Testis (tissue), 2 donors: ENCODE measurements around the gene PLSCR1.

Experiments used
- POLR2A ChIP-seq: fragments of 450-650 bp; IDR thresholded peaks from one replicate; pipeline ENCODE4 v1.6.1; 2017; ENCODE audit warnings: antibody characterized with exemption, mild to moderate bottlenecking, moderate library complexity
- TF ChIP-seq, protein P1 (sequence below), 3 experiments: fragments of 450-650 bp in 2 of 3; fragments of 200-600 bp in 1 of 3; sonication (generic) in 1 of 3; IDR thresholded peaks; one replicate each; pipeline ENCODE4 v1.5.1; 2016 to 2019; ENCODE audit warnings: antibody characterized with exemption in 3 of 3, mild to moderate bottlenecking in 2 of 3, moderate library complexity in 1 of 3

DNA sequence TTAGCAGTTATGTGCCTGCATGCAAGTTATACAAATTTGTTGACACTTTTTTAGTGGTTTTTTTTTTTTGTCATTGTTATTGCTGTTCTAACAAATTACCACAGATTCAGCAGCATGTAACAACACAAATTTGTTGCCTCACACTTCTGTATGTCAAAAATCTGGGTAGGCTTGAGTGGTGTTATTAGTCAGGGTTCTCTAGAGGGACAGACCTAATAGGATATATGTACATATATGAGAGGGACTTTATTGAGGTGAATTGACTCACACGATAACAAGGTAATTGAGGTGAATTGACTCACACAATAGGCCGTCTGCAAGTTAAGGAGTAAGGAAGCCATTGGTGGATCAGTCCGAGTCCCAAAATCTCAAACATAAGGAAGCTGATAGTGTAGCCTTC lies 15.0 kb upstream of the PLSCR1 start:
- TF ChIP-seq, protein P1, sequence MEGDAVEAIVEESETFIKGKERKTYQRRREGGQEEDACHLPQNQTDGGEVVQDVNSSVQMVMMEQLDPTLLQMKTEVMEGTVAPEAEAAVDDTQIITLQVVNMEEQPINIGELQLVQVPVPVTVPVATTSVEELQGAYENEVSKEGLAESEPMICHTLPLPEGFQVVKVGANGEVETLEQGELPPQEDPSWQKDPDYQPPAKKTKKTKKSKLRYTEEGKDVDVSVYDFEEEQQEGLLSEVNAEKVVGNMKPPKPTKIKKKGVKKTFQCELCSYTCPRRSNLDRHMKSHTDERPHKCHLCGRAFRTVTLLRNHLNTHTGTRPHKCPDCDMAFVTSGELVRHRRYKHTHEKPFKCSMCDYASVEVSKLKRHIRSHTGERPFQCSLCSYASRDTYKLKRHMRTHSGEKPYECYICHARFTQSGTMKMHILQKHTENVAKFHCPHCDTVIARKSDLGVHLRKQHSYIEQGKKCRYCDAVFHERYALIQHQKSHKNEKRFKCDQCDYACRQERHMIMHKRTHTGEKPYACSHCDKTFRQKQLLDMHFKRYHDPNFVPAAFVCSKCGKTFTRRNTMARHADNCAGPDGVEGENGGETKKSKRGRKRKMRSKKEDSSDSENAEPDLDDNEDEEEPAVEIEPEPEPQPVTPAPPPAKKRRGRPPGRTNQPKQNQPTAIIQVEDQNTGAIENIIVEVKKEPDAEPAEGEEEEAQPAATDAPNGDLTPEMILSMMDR (IDR thresholded peaks at IDR 0.05): no peak
- TF ChIP-seq POLR2A: no peak
